ENCODE measurements around the gene TMEM51. TPM values are rescaled to one million over a fixed set of nuclear protein-coding genes. Genes with fewer than 3 reads are reported as not detected.

Gene TMEM51
- total and polyA plus RNA-seq, 2 of the 13 experiments (the other 11 are each of a cell fraction or from before 2014, with no cell fraction given), result 12.2 to 22.3 TPM

GRCh38 chr1:15151377-15151806 is 2.2 kb upstream of the TMEM51 start (continued):
- TF ChIP-seq FOXP1 (IDR thresholded peaks at IDR 0.05), result no peak
- peak; percentile 58 for TF ChIP-seq FOXP1 (CRISPR knock-in tag; IDR thresholded peaks at IDR 0.05)
- peak; percentile 41 for TF ChIP-seq POLR2AphosphoS5 (IDR thresholded peaks at IDR 0.05; ENCODE audit: low read depth, low read length)
- TF ChIP-seq NR0B2 (CRISPR knock-in tag; IDR thresholded peaks at IDR 0.05), result no peak
- TF ChIP-seq NCOR1 (IDR thresholded peaks at IDR 0.05; ENCODE audit: borderline replicate concordance, low read length), result peak; percentile 45; the same call in 1 of the 2 replicates
- no peak for TF ChIP-seq PHF5A (CRISPR knock-in tag; IDR thresholded peaks at IDR 0.05; ENCODE audit: low read depth, unreplicated experiment)
- no peak for TF ChIP-seq CBX5 (CRISPR knock-in tag; IDR thresholded peaks at IDR 0.05; ENCODE audit: borderline replicate concordance)
- no peak for TF ChIP-seq FLYWCH1 (CRISPR knock-in tag; IDR thresholded peaks at IDR 0.05)
- no peak for TF ChIP-seq ZSCAN31 (CRISPR knock-in tag; IDR thresholded peaks at IDR 0.05; ENCODE audit: low read depth)
- no peak for TF ChIP-seq TRAFD1 (CRISPR knock-in tag; IDR thresholded peaks at IDR 0.05; ENCODE audit: borderline replicate concordance)
- TF ChIP-seq KLF15 (CRISPR knock-in tag; IDR thresholded peaks at IDR 0.05; ENCODE audit: borderline replicate concordance), result no peak
- TF ChIP-seq SRSF1 (optimal IDR thresholded peaks at IDR 0.05; ENCODE audit: low read depth, low read length), result no peak
- TF ChIP-seq ZNF230 (CRISPR knock-in tag; IDR thresholded peaks at IDR 0.05), result no peak
- no peak for TF ChIP-seq ATF5 (CRISPR knock-in tag; IDR thresholded peaks at IDR 0.05; ENCODE audit: low read depth)
- TF ChIP-seq HDAC6 (IDR thresholded peaks at IDR 0.05; ENCODE audit: low read depth, low read length), result no peak
- TF ChIP-seq ZNF598 (CRISPR knock-in tag; IDR thresholded peaks at IDR 0.05; ENCODE audit: borderline replicate concordance), result no peak
- TF ChIP-seq SNAPC5 (CRISPR knock-in tag; IDR thresholded peaks at IDR 0.05; ENCODE audit: borderline replicate concordance), result no peak
- 0 out of 2 replicates have a peak, but pooled peaks have one; percentile 20 for TF ChIP-seq ZNF503 (CRISPR knock-in tag; IDR thresholded peaks at IDR 0.05)
- TF ChIP-seq, protein P1, sequence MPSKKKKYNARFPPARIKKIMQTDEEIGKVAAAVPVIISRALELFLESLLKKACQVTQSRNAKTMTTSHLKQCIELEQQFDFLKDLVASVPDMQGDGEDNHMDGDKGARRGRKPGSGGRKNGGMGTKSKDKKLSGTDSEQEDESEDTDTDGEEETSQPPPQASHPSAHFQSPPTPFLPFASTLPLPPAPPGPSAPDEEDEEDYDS (CRISPR knock-in tag; IDR thresholded peaks at IDR 0.05), result peak; percentile 85
- no peak for TF ChIP-seq ZFYVE20 (CRISPR knock-in tag; IDR thresholded peaks at IDR 0.05; ENCODE audit: borderline replicate concordance, low read depth)
- no peak for TF ChIP-seq ZNF121 (CRISPR knock-in tag; IDR thresholded peaks at IDR 0.05)
- TF ChIP-seq ARNT2 (CRISPR knock-in tag; IDR thresholded peaks at IDR 0.05; ENCODE audit: low read depth), result no peak
- no peak for TF ChIP-seq SUZ12 (IDR thresholded peaks at IDR 0.05; ENCODE audit: low read depth, low read length)
- no peak for TF ChIP-seq ZNF556 (CRISPR knock-in tag; IDR thresholded peaks at IDR 0.05; ENCODE audit: borderline replicate concordance)
- TF ChIP-seq GTF3A (CRISPR knock-in tag; conservative IDR thresholded peaks at IDR 0.05), result no peak
- TF ChIP-seq MEIS1 (CRISPR knock-in tag; IDR thresholded peaks at IDR 0.05; ENCODE audit: borderline replicate concordance), result no peak
